GM21723 (cell line): ENCODE measurements around the gene EIF4G1.
"Not testable (repeated sequence)": the region's sequence is repeated elsewhere in the genome, so short reads cannot be mapped to it uniquely, and the experiment has no call there.

Experiments used
- ATAC-seq: cut with Tn5 transposase; IDR thresholded peaks from one replicate; pipeline ENCODE4 v1.9.1; 2021; ENCODE audit warnings: mild to moderate bottlenecking, moderate library complexity; ENCODE audit not compliant: unreplicated experiment

EIF4G1 gene

GRCh38 chr3:184333190-184333589, 18.8 kb downstream of the EIF4G1 start:
- no peak for ATAC-seq

GRCh38 chr3:184333700-184334099, 19.3 kb downstream of the EIF4G1 start:
- ATAC-seq: no peak

GRCh38 chr3:184334470-184335158, 20.2 kb downstream of the EIF4G1 start:
- no peak for ATAC-seq

GRCh38 chr3:184335291-184335660, 20.9 kb downstream of the EIF4G1 start:
- no peak for ATAC-seq

GRCh38 chr3:184335661-184336546, 21.5 kb downstream of the EIF4G1 start:
- peak; percentile 80 for ATAC-seq

GRCh38 chr3:184336547-184337398, 22.4 kb downstream of the EIF4G1 start:
- no peak for ATAC-seq

GRCh38 chr3:184337399-184337714, 23.0 kb downstream of the EIF4G1 start, which contains the start of gene FAM131A:
Gene FAM131A, plus strand, starts transcription at chr3:184337600. Its CDS starts 31 bp downstream, at chr3:184337631.
- ATAC-seq: no peak

GRCh38 chr3:184337981-184338380, 23.6 kb downstream of the EIF4G1 start:
- ATAC-seq: no peak

GRCh38 chr3:184338511-184338945, 24.1 kb downstream of the EIF4G1 start:
- no peak for ATAC-seq

- no peak for ATAC-seq
These were observed 24.6 kb downstream of the EIF4G1 start for GRCh38 chr3:184339001-184339400.

GRCh38 chr3:184339451-184340135, 25.2 kb downstream of the EIF4G1 start:
- not testable (repeated sequence) for ATAC-seq

- no peak for ATAC-seq
These were observed 27.5 kb downstream of the EIF4G1 start for GRCh38 chr3:184341925-184342324.

- ATAC-seq: no peak
These were observed 28.9 kb downstream of the EIF4G1 start for GRCh38 chr3:184343200-184343876.

- no peak for ATAC-seq
These were observed 30.3 kb downstream of the EIF4G1 start for GRCh38 chr3:184344579-184345316.

- ATAC-seq: no peak
These were observed 31.1 kb downstream of the EIF4G1 start for GRCh38 chr3:184345317-184346144.

GRCh38 chr3:184346480-184347190, 32.2 kb downstream of the EIF4G1 start:
- ATAC-seq: no peak

- no peak for ATAC-seq
These were observed 33.1 kb downstream of the EIF4G1 start for GRCh38 chr3:184347321-184348056.
